ENCODE results near the gene PTPMT1. TPM values are rescaled to one million over a fixed set of nuclear protein-coding genes. Genes with fewer than 3 reads are reported as not detected.

The PTPMT1 gene
- total RNA-seq, 4 donors from 2014 or later, result 67.7 to 92.3 (median 78.7) TPM

DNA sequence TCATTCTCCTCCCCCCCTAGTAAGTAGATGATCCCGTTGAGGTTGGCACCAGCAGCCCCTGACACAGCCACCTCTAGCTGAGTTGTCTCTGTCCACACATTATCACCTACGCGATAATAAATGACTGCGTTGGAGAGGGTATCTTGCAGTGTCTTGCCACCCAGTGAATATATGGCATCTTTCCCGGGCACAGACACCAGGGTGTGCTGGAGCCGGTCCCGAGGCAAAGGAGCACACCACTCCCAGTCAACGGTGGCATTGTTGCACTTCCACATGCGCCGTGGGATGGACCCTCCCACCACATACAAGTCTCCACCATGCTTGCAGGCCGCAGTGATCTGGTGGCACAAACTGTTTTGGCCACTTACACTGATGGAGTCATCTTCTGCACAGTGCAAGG, 7.9 kb downstream of the PTPMT1 start:
- WGBS, 2 donors, result 57 to 67% methylated on average over 7 to 10 of the region's 11 CpGs
- Histone ChIP-seq H3K27me3 (no peaks in the 10 kb centered on the region), H3K27ac (no peak overlapping the region), H3K4me1 (peaks cover 9 to 43% (median 15%) of the 10 kb centered on the region in 3 donors), H3K9me3 (no peaks in the 10 kb centered on the region), H3K36me3 (peaks cover 8 to 93% (median 15%) of the 10 kb centered on the region in 3 donors), H3K4me3 (no peak overlapping the region)
- intact Hi-C loops (cut with DNase I), result no loop called here
- DNase-seq, result no peak
- no peak for TF ChIP-seq POLR2A (IDR thresholded peaks at IDR 0.05)
- TF ChIP-seq, protein P1, sequence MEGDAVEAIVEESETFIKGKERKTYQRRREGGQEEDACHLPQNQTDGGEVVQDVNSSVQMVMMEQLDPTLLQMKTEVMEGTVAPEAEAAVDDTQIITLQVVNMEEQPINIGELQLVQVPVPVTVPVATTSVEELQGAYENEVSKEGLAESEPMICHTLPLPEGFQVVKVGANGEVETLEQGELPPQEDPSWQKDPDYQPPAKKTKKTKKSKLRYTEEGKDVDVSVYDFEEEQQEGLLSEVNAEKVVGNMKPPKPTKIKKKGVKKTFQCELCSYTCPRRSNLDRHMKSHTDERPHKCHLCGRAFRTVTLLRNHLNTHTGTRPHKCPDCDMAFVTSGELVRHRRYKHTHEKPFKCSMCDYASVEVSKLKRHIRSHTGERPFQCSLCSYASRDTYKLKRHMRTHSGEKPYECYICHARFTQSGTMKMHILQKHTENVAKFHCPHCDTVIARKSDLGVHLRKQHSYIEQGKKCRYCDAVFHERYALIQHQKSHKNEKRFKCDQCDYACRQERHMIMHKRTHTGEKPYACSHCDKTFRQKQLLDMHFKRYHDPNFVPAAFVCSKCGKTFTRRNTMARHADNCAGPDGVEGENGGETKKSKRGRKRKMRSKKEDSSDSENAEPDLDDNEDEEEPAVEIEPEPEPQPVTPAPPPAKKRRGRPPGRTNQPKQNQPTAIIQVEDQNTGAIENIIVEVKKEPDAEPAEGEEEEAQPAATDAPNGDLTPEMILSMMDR (IDR thresholded peaks at IDR 0.05), result no peak

DNA sequence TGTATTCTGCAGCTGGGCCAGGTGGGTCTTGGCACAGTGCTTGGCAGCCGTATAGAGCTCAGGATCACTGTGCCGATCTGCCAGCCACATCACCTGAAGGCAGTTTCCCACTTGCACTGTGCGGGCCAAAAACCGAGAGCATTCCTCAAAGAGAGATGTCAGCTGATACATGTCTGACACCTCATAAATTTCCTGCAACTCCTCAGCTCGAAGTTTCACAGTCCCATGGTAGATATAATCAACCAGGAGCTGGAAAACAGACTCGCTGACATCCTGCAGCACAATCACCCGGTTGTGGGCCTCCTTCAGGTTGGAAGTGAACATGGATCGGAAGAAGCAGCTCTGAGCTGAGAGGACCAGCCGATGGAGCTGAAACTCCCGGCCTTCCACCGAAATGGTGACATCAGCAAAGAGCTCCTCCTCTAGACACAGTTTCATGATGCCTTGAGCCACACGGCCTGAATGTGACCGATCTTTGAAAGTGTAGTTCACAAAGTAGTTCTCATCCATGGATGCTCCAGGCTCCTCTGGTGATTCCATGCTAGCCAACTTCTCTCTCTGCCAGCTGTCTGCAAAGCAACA, 12.2 kb downstream of the PTPMT1 start:
- TF ChIP-seq, protein P1 (IDR thresholded peaks at IDR 0.05), result no peak
- TF ChIP-seq POLR2A (IDR thresholded peaks at IDR 0.05), result no peak
- Histone ChIP-seq H3K27ac (no peak overlapping the region), H3K4me3 (peak overlapping the region in 3 of 4 donors; percentile 88 to 97 (median 97)), H3K4me1 (peaks cover 11 to 48% (median 23%) of the 10 kb centered on the region in 3 donors), H3K9me3 (no peaks in the 10 kb centered on the region), H3K36me3 (peaks cover 23 to 75% (median 24%) of the 10 kb centered on the region in 3 donors), H3K27me3 (no peaks in the 10 kb centered on the region)
- 70% methylated on average over 9 to 11 of the region's 13 CpGs for WGBS, 2 donors
- DNase-seq, result no peak
- intact Hi-C loops (cut with DNase I), result no loop called here

DNA sequence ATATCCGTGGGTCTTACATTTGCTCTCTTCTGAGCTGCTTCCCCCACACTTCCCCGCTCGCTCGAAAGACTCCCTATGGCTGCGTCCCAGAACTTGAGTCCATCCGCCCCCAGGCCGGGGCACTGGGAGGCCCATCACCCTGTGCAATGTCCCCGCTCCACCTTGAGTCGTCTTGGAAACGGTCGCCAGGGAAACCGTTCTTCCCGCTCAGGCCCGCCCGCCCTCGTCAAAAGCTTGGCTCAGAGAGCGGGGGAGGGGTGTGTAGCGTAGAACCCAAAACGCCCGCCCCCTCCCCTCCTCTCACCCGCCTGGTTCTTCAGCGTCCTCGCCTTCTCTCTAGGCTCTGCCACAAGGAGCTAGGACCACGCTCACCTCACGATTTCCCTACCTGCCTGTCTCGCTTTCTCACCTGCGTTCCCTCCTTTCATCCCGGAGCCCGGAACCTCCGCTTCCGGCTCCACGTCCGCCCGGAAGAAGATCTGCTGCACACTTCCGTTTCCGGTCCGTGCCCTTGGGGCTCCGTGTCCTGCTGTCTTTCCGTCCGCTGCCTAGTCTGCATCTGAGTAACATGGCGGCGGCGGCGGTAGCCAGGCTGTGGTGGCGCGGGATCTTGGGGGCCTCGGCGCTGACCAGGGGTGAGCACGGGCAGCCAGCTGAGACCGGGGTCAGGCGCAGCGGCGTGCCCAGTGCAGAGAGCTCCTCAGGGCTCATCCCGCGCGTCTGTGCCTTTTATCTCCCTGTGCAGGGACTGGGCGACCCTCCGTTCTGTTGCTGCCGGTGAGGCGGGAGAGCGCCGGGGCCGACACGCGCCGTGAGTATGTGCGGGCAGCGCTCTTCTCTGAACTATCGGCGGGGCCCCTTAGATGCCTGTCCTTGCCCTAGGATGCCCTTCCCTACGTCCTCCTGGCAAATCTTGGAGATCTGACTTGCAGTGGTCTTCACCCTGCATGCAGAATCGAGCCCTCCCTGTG, 13.4 kb downstream of the PTPMT1 start, which contains the start of the genes KBTBD4 and NDUFS3:
TSS of gene KBTBD4 (minus strand) at position 447 of the 971 bp plus-strand sequence. CDS start at position 428, 19 bp downstream.
TSS of gene NDUFS3 (plus strand) at position 551 of the 971 bp plus-strand sequence. CDS start at position 569, 18 bp downstream.
- intact Hi-C loops (cut with DNase I), result no loop called here
- H3K4me1 ChIP-seq, result peaks cover 11 to 38% (median 23%) of the 10 kb centered on the region in 3 donors
- H3K27me3 ChIP-seq, result no peaks in the 10 kb centered on the region
- TF ChIP-seq POLR2A (IDR thresholded peaks at IDR 0.05), result peak in 3 of 4 donors; percentile 29 to 60 (median 50)
- TF ChIP-seq, protein P1 (IDR thresholded peaks at IDR 0.05), result peak in 1 of 6 experiments; percentile 27
- no peaks in the 10 kb centered on the region for H3K9me3 ChIP-seq
- peak; percentile 34 for DNase-seq
- peak within 1 kb of the TSS; percentile 86 to 97 (median 92) for H3K4me3 ChIP-seq
- peaks cover 24 to 75% (median 35%) of the 10 kb centered on the region in 3 donors for H3K36me3 ChIP-seq
- 0 to 2% methylated on average over 13 of the region's 72 CpGs for WGBS, 2 donors
- peak within 1 kb of the TSS; percentile 89 to 94 (median 94) for H3K27ac ChIP-seq

DNA sequence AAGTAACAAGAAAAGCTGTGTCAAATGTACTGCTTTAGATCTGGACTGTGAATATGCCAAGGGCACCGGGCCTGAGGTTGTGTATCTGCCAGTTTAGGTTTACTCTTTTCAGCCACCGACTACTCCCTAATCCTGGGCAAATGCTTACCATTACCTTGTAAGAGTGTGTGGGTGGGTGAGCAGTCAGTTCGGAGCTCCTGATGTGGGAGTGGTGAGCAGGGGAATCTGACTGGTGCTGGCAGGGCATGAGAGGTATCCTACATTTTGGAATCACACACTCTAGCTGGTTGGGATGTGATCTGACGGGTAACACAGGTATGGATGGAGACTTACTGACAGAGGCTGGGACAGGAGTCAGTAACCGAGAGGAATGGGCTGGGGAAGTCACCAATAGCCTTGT, 18.4 kb downstream of the PTPMT1 start:
- WGBS, 2 donors, result 67 to 85% methylated on average over 3 to 5 of the region's 5 CpGs
- no peak for DNase-seq
- intact Hi-C loops (cut with DNase I), result no loop called here

More for the DNA sequence above, 18.4 kb downstream of the PTPMT1 start:
- peaks cover 0 to 16% (median 8%) of the 10 kb centered on the region in 3 donors for H3K4me1 ChIP-seq
- H3K27me3 ChIP-seq, result peaks cover 0 to under 1% (median 0%) of the 10 kb centered on the region in 4 donors
- H3K27ac ChIP-seq, result no peak overlapping the region
- no peak overlapping the region for H3K4me3 ChIP-seq
- no peaks in the 10 kb centered on the region for H3K9me3 ChIP-seq
- peaks cover 24 to 55% (median 36%) of the 10 kb centered on the region in 3 donors for H3K36me3 ChIP-seq
- TF ChIP-seq, protein P1 (IDR thresholded peaks at IDR 0.05), result no peak
- TF ChIP-seq POLR2A (IDR thresholded peaks at IDR 0.05), result no peak
